H1 (cell line): ENCODE data around the gene RAB30. TPM values are rescaled to one million over a fixed set of nuclear protein-coding genes. Genes with fewer than 3 reads are reported as not detected.

Source experiments
- ATF3 ChIP-seq: IDR thresholded peaks from 2 replicates; pipeline ENCODE4 v1.6.1; 2011; ENCODE audit warnings: low read depth, mild to moderate bottlenecking, low read length; ENCODE audit not compliant: insufficient read depth
- BACH1 ChIP-seq: IDR thresholded peaks from 2 replicates; pipeline ENCODE4 v1.6.1; 2012; ENCODE audit warnings: low read length, improper control_type of control experiment
- CBX5 ChIP-seq: fragments of 300-800, 300-1000 bp; sonication (generic); IDR thresholded peaks from 2 replicates; pipeline ENCODE4 v1.7.1; 2016; ENCODE audit warnings: antibody characterized with exemption, low read length, low read depth
- CHD7 ChIP-seq: fragments of 300-600 bp; sonication (generic); IDR thresholded peaks from 2 replicates; pipeline ENCODE4 v1.7.1; 2012; ENCODE audit warnings: low read length, moderate library complexity, mild to moderate bottlenecking, inconsistent platforms; ENCODE audit not compliant: insufficient replicate concordance
- E2F6 ChIP-seq: IDR thresholded peaks from 2 replicates; pipeline ENCODE4 v1.6.1; 2012; ENCODE audit warnings: inconsistent platforms
- RBBP5 ChIP-seq: IDR thresholded peaks from 2 replicates; pipeline ENCODE4 v1.7.1; 2012; ENCODE audit warnings: low read depth, mild to moderate bottlenecking, inconsistent platforms, low read length, moderate library complexity, borderline replicate concordance
- RNF2 ChIP-seq: fragments of 200-900, 300-1000 bp; sonication (generic); IDR thresholded peaks from 2 replicates; pipeline ENCODE4 v1.7.1; 2016; ENCODE audit warnings: borderline replicate concordance, low read depth, mild to moderate bottlenecking, antibody characterized with exemption, low read length; ENCODE audit not compliant: poor library complexity, severe bottlenecking; ENCODE audit errors: missing control alignments
- SP1 ChIP-seq: IDR thresholded peaks from 2 replicates; pipeline ENCODE4 v1.6.1; 2011; ENCODE audit warnings: low read depth, low read length
- SUZ12 ChIP-seq: fragments of 200-600 bp; sonication (generic); IDR thresholded peaks from 2 replicates; pipeline ENCODE4 v1.6.1; 2012; ENCODE audit warnings: mild to moderate bottlenecking, inconsistent platforms, low read length, moderate library complexity, mixed read lengths
- polyA plus RNA-seq, 7 experiments: library from polyadenylated mRNA; depleted of rRNA in 3 of 7; stranded (reverse) in 5 of 7; unstranded in 2 of 7; fragments of >200 nt in 5 of 7; fragments of 200-250 nt in 2 of 7; gene quantifications; 1 replicate in 5 of 7; 2 replicates in 1 of 7; 4 replicates in 1 of 7; pipeline versions ENCODE4 v1.2.1 to v1.2.3, GENCODE V29; 2011 to 2013; ENCODE audit warnings: missing spikeins in 2 of 7, mixed read lengths in 2 of 7
- total RNA-seq: library from RNA; stranded (reverse); fragmentation: NEBNext Ultra II Directional; extraction: Animal tissue kit (Norgen Biotek cat#: 25700); gene quantifications from 2 replicates; pipeline ENCODE4 v1.2.1, GENCODE V29; 2021

RAB30 gene
- total and polyA plus RNA-seq, 2 of the 8 experiments (the other 6 are each of a cell fraction or from before 2014, with no cell fraction given), result 1.6 to 11.7 TPM

- TF ChIP-seq CHD7 (no peak), SP1 (no peak), E2F6 (no peak), RBBP5 (no peak), SUZ12 (no peak), RNF2 (no peak), CBX5 (no peak), BACH1 (no peak), ATF3 (no peak)
- TF ChIP-seq, all 59 proteins: peak for 0
Observed at GRCh38 chr11:83002053-83002452, 69.6 kb downstream of the RAB30 start (continued).
